ENCODE measurements around the gene CHRDL2.

CHRDL2 gene

DNA sequence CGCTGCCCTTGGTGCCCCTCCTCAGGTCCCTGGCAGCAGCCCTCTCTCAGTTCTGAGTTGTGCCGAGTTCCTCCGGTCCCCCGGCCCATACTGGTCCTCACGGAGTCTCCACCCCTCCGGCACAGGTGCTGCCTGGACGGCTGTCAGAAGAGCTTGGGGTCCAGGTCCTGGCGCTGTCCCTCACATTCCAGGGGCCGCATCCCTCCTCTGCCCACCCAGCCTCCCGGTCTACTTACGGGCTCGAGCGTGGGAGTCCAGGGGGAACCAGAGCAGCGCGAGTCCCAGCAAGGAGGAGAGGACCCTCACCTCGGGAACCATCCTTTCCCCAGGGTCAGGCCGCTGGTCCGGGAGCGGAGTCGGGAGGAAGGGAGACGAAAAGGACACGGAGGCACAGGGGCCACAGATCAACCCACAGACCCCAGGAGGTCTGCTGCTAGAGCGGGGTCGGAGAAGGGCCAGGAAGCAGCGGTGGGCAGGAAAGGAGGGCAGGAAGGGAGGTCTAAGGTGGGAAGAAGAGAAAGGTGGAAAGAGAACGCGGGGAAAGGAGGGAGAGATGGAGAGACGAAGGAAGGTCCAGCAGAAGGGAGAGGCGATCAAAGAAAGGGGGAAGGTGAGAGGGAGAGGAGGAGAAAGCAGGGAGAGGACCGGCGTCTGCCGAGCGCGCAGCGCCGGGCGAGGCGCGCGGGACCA lies 510 bp downstream of the CHRDL2 start:
- TF ChIP-seq, protein P1, sequence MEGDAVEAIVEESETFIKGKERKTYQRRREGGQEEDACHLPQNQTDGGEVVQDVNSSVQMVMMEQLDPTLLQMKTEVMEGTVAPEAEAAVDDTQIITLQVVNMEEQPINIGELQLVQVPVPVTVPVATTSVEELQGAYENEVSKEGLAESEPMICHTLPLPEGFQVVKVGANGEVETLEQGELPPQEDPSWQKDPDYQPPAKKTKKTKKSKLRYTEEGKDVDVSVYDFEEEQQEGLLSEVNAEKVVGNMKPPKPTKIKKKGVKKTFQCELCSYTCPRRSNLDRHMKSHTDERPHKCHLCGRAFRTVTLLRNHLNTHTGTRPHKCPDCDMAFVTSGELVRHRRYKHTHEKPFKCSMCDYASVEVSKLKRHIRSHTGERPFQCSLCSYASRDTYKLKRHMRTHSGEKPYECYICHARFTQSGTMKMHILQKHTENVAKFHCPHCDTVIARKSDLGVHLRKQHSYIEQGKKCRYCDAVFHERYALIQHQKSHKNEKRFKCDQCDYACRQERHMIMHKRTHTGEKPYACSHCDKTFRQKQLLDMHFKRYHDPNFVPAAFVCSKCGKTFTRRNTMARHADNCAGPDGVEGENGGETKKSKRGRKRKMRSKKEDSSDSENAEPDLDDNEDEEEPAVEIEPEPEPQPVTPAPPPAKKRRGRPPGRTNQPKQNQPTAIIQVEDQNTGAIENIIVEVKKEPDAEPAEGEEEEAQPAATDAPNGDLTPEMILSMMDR (IDR thresholded peaks at IDR 0.05; ENCODE audit: unreplicated experiment in 3 of 3), result no peak
- Mint-ChIP-seq H3K4me1 (peaks cover 21% of the 10 kb centered on the region), H3K4me3 (peak overlapping the region; percentile 74 to 84 (median 83)), H3K9me3 (no peaks in the 10 kb centered on the region), H3K27me3 (ENCODE audit: low read depth) (peaks cover 85% of the 10 kb centered on the region), H3K27ac (no peak overlapping the region), H3K36me3 (ENCODE audit: low read depth) (no peaks in the 10 kb centered on the region)

DNA sequence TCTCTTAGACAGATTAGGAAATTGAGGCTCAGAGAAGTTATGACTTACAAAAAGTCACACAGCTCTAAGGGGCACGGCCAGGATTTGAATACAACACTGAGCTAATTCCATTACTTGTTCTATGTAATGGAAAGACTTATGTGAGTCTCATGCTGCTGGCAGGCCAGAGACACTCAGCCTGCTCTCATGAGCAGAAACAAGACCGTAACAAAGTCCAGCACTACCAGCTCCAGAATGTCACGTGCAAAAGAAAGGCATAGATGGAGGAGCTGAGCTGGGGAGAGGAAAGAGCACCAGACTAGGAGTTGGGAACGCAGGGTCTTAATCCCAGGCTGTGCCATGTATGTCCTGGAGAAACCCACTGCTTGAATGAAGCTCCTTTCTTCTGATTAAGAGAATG lies 1.8 kb downstream of the CHRDL2 start:
- Mint-ChIP-seq H3K4me3 (peak overlapping the region; percentile 27 to 50 (median 35)), H3K27ac (no peak overlapping the region), H3K4me1 (peaks cover 21% of the 10 kb centered on the region), H3K36me3 (ENCODE audit: low read depth) (no peaks in the 10 kb centered on the region), H3K9me3 (no peaks in the 10 kb centered on the region), H3K27me3 (ENCODE audit: low read depth) (peaks cover 82% of the 10 kb centered on the region)
- TF ChIP-seq, protein P1 (IDR thresholded peaks at IDR 0.05; ENCODE audit: unreplicated experiment in 3 of 3), result no peak

DNA sequence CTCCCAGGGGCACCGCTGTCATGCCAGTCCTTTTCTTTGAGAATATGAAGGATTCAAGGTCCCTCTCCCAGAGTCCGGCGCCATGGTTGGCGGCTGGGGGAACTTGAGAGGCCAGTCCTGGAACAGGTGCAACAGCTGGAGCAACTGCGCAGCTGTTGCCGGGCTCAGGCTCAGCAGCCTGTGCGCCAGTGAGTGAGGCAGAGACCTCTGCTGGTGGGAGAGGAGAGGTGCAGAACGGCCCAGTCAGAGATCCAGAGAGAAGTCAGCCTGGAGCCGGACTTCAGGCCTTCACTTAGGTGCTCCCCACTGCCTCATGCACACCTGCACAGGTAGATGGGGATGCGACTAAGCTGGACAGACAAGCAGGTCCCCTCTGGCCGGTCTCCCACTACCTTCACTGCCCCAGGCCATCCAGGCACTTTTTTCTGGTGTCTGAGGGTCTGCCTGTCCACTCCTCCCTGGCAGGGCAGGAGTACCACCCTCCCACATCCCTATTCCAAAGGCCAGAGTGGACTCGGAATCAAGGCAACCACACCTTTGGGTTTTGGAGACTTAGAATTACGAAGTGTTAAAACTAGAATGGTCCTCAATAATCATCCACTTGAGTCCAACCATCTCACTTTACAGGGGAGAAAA lies 4.6 kb downstream of the CHRDL2 start:
- H3K36me3 Mint-ChIP-seq (ENCODE audit: low read depth), result no peaks in the 10 kb centered on the region
- TF ChIP-seq, protein P1 (IDR thresholded peaks at IDR 0.05; ENCODE audit: unreplicated experiment in 3 of 3), result peak; percentile 90 to 92 (median 92)
- peaks cover 73% of the 10 kb centered on the region for H3K27me3 Mint-ChIP-seq (ENCODE audit: low read depth)
- H3K9me3 Mint-ChIP-seq, result no peaks in the 10 kb centered on the region
- peak overlapping the region; percentile 16 to 73 (median 24) for H3K27ac Mint-ChIP-seq
- peaks cover 25% of the 10 kb centered on the region for H3K4me1 Mint-ChIP-seq
- H3K4me3 Mint-ChIP-seq, result peak overlapping the region in 1 of 3 experiments; percentile 45

DNA sequence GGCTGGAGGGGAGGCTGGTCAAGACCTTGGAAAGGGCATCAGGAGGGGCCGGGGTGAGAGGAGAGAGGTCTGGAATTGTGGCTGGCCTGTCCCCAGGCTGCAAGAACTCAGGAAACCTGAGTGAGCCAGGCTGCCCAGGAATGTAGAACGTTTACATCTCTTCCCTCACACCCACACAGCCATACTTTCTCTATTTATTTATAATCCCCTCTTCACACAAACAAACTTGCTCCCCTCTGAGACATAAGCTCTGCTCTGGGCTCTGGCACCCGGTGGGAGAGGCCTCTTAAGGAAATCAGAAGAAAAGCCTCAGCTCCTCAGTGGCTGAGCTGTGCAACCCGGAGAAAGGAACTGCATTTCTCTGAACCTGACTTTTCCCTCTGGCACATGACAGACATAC lies 5.5 kb downstream of the CHRDL2 start:
- Mint-ChIP-seq H3K4me3 (no peak overlapping the region), H3K4me1 (peaks cover 30% of the 10 kb centered on the region), H3K27ac (peak overlapping the region; percentile 16 to 73 (median 24)), H3K9me3 (no peaks in the 10 kb centered on the region), H3K27me3 (ENCODE audit: low read depth) (peaks cover 66% of the 10 kb centered on the region), H3K36me3 (ENCODE audit: low read depth) (no peaks in the 10 kb centered on the region)
- TF ChIP-seq, protein P1 (IDR thresholded peaks at IDR 0.05; ENCODE audit: unreplicated experiment in 3 of 3), result no peak

DNA sequence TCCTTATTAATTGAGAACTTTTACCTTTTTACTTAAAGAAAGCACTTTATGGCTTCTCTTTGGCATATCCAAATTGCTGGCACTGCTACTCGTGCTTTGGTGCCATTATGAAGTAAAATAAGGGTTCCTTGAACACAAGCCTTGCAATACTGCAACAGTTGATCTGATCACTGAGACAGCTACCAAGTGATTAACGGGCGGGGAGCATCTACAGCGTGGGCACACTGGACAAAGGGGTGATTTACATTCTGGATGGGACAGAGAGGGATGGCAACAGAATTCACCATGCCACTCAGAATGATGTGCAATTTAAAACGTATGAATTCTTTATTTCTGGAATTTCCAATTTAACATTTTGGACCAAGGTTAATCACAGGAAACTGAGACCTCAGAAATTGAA lies 7.7 kb downstream of the CHRDL2 start:
- TF ChIP-seq, protein P1 (IDR thresholded peaks at IDR 0.05; ENCODE audit: unreplicated experiment in 3 of 3), result no peak
- H3K36me3 Mint-ChIP-seq (ENCODE audit: low read depth), result no peaks in the 10 kb centered on the region

DNA sequence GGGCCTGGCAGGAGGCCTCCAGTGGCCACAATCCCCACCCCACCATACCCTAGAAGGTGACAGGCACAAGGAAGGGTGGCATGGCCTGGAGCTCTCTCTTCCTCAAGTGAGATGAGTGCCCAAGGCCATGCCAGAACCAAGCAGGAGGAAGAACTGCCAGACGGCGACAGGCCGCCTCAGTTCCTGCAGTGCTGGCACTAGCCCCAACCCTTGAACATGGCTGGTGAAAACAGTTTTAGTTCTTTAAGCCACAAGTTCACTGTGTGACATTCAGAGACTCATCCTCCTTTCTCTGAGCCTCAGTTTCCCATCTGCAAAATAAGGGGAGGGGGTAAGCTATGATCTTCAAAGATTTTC lies 9.8 kb downstream of the CHRDL2 start:
- Mint-ChIP-seq H3K27me3 (ENCODE audit: low read depth) (peaks cover 31% of the 10 kb centered on the region), H3K27ac (peak overlapping the region in 1 of 3 experiments; percentile 67), H3K4me1 (peaks cover 50% of the 10 kb centered on the region), H3K4me3 (no peak overlapping the region), H3K36me3 (ENCODE audit: low read depth) (no peaks in the 10 kb centered on the region), H3K9me3 (no peaks in the 10 kb centered on the region)
- TF ChIP-seq, protein P1 (IDR thresholded peaks at IDR 0.05; ENCODE audit: unreplicated experiment in 3 of 3), result no peak

More for the DNA sequence above, 7.7 kb downstream of the CHRDL2 start:
- Mint-ChIP-seq H3K9me3 (no peaks in the 10 kb centered on the region), H3K27me3 (ENCODE audit: low read depth) (peaks cover 48% of the 10 kb centered on the region), H3K27ac (no peak overlapping the region), H3K4me1 (peaks cover 36% of the 10 kb centered on the region), H3K4me3 (no peak overlapping the region)

Measured in nephron (organoid).